Measurements from ENCODE around the gene SAFB2.

Gene SAFB2

DNA sequence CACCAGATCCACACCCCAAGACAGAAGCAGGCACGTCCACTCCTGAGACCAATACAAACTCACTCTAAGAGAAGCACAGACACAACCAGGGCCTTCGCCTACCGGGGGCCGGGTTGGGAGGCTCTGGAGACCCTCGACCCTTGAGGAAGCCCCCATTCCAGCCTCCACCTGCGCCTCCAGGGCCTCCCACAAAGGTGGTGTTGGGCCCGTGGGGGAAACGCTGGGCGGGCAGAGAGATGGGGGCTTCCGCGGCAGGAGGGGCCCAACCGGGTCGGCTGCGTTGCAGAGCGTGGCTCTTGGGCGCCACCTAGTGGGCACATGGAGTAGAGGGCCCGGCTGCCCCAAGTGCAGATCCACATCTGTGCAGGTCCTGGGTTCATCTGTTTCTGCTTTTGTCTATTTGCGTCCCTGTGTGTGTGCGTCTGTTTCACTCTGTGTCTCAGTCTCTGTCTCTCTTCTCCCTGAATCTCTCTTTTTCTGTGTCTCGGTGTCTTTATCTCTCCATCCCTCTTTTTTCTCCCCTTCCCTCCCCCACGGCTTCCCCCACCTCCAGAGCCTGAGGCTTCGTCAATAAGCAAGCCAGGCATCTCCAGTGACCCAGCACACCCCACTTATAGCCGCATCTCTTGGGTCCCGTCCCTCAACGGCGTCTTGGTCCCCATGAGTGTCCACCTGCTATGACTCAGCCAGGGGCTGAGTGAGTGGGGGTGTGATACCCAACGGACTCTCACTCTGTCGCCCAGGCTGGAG lies 44.3 kb downstream of the SAFB2 start:
- DNase-seq = peak; percentile 73 to 81

- no peak for DNase-seq
These were observed 47.0 kb downstream of the SAFB2 start for GRCh38 chr19:5575590-5575989.

GRCh38 chr19:5572556-5573286 lies 49.9 kb downstream of the SAFB2 start:
- DNase-seq = no peak

DNA sequence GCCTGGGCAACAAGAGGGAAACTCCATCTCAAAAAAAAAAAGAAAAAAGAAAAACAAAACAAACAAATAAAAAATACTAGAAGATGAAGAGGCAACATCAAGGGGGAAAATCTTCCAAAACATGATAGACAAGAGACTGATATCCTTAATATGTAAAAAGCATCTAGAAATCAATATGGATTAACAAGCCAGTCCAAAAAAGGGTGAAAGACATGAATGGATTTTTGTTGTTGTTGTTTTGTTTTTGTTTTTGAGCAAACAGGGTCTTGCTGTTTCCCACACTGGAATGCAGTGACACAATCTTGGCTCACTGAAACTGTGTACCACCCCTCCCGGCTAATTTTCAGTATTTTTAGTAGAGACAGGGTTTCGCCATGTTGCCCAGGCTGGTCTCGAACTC lies 50.8 kb downstream of the SAFB2 start:
- no peak for DNase-seq

DNA sequence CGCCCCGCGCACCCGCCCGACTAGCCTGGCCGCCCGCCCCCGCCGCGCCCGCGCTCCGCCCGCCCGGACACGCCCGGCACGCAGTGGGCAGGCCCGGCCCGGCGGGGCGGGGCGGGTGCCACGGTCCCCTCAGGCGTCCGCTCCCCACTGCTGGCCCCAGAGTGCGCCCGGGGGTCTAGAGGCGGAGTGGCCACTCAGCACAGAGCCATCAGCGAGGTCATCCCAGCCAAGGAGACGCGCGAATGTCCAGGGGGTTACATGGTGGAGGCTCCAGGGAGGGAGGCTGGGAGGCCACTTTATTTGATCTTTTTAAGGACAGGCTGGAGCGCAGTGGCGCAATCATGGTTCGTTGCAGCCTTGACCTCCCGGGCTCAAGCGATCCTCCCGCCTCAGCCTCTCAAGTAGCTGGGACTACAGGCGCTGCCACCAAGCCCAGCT lies 54.6 kb downstream of the SAFB2 start:
- DNase-seq = no peak

- no peak for DNase-seq
These were observed 55.1 kb downstream of the SAFB2 start, which contains the start of gene TINCR for GRCh38 chr19:5567360-5567969. Gene TINCR (minus strand): TSS chr19:5567953.

DNA sequence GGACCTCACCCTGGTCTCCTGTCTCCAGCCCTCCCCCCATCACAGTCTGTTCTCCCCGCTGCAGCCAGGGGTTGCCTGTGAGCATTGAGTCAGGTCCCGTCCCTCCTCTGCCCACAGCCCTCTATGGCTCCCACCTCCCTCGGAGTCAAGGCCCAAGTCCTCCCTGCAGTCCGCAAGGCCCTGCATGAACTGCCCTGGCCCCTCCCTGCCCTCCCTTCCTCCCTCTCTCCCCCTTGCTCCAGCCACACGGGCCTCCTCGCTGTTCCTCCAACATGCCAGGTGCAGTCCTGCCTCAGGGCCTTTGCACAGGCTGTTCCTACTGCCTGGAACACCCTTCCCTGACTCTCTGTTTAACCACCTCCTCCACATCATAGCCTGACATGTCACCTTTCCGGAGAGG lies 57.6 kb downstream of the SAFB2 start:
- no peak for DNase-seq

DNA sequence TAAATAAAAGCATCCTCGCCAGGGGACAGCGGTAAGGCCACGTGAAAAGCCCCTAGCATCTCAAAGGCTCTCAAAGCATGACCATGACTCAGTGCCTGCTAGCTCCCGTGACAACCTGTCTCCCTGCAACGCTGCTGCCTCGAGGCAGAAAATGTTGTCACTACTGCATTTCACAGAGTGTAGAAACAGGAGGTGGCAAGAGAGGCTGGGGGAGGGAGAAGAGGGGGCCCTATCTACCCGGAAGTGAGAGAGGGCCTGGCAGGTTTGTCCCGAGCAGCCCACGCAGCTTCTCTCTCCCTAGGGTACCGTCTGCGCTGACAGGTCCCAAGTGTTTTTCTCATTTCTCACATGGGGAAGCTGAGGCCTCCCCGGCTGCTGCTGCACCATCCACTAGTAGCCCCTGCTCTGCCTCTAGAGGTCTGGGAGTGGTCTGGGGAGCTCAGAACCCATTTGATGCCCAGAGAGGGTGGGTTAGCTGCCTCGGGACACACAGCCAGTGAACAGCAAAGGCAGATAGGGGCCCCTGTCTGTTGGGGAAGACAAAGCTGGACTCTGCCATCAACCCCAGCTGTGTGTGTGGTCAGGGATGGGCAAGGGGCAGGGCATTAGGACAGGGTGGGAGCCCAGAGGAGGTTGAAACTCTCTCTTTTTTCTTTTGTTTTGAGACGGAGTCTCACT lies 58.5 kb downstream of the SAFB2 start:
- DNase-seq = no peak

- no peak for DNase-seq
These were observed 59.6 kb downstream of the SAFB2 start for GRCh38 chr19:5563008-5563431.

DNA sequence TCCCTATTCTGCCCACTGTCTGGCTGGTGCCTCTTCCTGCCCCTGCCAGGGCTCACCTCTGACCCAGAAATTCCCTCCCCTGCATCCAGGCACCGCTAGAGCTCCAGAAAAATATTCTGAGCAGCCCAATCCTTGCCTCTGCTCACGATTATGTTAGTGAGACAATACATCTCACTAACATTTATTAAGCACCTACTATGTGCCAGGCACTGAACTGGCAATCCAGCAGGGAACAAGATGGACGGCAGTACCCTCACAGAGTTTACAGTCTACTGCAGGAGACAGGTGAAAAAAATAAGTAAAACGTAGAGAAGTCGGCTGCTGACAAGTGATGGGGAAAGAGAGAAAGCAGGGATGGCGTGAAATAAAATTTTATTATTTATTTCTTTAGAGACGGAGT lies 60.3 kb downstream of the SAFB2 start:
- no peak for DNase-seq

DNA sequence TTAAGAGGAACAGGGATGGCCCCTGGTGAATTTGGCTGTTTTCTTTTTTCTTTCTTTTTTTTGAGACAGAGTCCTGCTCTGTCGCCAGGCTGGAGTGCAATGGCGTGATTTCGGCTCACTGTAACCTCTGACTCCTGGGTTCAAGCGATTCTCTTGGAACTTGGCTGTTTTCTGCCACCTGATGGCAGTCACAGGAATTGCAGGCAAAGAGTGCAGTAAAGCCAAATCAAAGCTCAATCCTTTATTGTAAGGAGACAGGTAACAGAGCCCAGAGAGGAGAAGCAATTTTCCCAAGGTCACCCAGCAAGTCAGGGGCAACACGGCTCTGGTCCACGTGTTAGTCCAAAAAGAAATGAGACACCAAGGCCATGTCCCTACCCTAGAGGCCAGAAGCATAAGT lies 61.0 kb downstream of the SAFB2 start:
- DNase-seq = no peak

- no peak for DNase-seq
These were observed 62.4 kb downstream of the SAFB2 start for GRCh38 chr19:5560156-5560555.

GRCh38 chr19:5559804-5560133 lies 62.8 kb downstream of the SAFB2 start:
- DNase-seq = no peak

- DNase-seq = no peak
These were observed 64.4 kb downstream of the SAFB2 start for GRCh38 chr19:5558101-5558621.

DNA sequence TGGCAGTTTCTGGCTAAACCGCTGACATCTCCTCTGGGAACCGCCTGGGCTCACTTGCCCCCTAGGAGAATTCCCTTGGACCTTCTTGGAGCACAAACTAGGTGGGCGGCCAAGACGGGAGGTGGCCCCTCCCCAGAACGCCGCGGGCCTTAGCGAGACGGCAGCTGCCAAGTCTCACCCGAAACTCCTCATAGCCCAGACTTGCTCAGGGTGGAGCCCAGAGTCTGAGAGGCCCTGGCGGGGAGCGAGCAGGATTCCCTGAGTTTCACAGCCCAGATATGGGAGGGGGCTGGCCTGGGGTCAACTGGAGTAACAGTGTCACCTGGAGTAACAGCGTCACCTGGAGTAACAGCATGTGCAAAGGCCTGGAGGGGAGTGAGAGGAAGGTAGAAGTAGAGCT lies 64.9 kb downstream of the SAFB2 start:
- DNase-seq = no peak

DNA sequence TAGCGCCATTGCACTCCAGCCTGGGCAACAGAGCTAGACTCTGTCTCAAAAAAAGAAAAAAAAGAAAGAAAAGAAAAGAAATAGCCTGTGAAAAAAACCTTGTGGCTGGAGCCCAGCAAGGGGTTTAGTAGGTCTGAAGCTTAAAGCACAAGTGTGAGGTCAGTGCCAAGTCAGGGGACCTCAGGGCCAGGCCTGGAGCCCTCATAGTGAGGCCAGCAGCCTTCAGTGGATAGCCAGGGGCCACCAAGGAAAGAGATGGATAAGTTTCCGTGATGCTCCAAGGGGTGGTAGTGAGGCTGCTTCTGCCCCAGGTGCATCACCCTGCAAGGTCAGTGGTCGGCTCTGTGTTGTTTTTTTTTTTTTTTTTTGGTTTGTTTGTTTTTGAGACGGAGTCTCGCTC lies 67.7 kb downstream of the SAFB2 start:
- DNase-seq = no peak

GRCh38 chr19:5553892-5554291 lies 68.7 kb downstream of the SAFB2 start:
- no peak for DNase-seq

- DNase-seq = peak; percentile 63 to 79
These were observed 74.7 kb downstream of the SAFB2 start for GRCh38 chr19:5547881-5548280.

- no peak for DNase-seq
These were observed 76.6 kb downstream of the SAFB2 start for GRCh38 chr19:5545984-5546383.

- DNase-seq = no peak
These were observed 77.5 kb downstream of the SAFB2 start for GRCh38 chr19:5545051-5545450.

GRCh38 chr19:5542665-5543064 lies 79.9 kb downstream of the SAFB2 start:
- DNase-seq = no peak

GRCh38 chr19:5541456-5541855 lies 81.1 kb downstream of the SAFB2 start:
- DNase-seq = no peak

- DNase-seq = no peak
These were observed 82.4 kb downstream of the SAFB2 start for GRCh38 chr19:5540208-5540607.
